Measurements from ENCODE around the gene STK32A.

Gene STK32A

DNA sequence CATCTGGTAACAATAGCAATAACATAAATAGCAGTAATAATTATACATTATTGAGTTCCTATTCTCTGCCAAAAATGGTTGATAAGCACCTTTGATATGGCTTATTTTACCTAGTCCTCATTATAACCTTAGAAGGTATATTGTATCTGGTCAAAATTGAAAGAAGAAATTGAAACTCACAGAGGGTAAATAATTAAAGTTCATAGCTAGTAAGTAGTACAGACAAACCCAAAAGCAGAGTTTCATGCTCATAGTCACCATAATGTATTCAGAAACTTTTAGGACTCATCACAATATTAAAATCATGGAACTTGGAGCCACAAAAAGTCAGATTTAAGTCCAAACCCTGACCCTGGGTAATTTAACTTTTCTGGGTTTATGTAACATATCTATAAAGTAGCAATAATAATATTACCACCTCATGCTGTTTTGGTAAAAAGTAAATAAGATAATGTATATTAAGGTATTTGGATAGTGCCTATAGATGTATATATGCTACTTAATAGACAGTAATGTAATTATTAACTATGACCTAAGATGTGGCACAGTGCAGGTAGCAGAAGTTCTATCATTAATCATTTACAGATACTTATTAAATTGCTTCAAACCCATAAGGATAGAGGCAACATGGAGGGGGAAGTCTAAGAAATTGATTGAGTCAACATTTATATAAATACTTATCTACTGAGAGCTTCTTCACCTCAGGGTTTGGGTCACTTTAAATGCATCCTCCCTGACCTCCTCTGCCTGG is 32.4 kb downstream of the STK32A start:
- no peak for DNase-seq

DNA sequence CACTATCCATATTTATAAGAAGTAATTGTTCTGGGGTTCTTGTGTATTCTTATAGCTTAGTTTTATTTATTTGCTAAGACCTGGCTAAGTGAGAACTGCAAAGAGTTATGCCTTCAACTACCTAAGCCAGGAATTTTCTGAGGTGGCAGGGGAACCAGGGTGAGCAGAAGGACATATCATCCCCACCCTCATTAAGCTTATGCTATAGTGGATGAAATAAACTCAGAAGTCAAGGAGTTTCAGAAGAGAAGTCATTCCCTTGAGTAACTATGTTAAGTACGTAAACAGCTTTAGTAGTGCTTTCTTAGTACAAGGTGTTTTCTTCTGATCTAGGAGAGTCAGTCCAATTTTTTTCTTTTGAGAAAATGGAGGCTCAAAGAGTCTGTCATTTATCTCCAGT is 41.7 kb downstream of the STK32A start:
- DNase-seq, result no peak

DNA sequence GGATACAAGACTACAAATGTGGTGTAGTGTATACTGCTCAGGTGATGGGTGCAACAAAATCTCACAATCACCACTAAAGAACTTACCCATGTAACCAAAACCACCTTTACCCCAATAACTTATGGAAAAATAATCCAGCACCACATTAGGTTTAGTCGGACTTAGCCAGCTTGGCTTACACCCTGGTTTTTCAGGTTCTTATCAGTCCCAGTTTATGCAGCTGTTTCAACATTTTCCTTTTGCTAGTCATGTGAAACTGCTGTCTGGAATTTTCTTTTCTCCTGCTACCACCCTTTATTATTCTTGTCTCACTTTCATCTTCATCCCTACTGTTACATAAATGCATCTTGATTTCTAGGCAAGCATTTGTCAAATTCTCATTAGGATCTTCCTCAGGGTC is 51.5 kb downstream of the STK32A start:
- DNase-seq, result no peak

DNA sequence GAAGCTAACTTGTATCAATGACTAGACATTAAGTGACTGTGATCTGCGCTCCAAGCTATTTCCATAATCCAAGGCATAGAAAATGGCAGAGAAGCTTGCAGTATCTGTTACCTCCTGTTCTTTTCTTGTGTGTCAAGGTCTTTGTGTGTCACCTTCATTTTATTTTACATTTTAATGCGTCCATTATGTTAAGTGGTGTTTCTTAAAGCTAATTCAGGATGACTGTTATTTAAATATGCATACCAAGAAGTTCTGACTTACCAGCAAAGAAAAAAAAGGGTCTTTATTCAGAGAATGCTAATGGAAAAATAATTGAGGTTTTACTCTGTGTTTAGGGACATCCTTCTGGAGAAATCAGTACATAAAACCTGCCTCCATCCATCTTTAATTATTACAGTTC is 52.3 kb downstream of the STK32A start:
- DNase-seq, result no peak

DNA sequence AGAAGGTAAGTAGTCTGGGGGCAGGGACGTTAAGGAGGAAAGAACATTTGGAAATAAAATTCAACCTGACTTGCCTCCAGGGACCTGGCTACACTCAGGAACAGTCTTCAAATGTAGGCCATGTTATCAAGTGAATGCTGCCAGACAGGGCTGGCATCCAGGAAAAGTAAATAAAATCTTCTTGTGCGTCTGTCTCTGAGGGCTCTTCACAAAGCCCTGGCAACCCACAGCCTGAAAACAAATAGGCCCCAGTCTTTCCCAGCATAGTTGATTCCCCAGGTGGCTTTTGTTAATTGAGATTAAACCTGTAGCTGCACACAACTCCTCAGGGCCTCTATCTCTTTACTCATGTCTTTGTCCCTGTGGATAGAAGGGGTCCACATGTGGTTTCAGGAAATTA is 55.4 kb downstream of the STK32A start:
- DNase-seq, result no peak

DNA sequence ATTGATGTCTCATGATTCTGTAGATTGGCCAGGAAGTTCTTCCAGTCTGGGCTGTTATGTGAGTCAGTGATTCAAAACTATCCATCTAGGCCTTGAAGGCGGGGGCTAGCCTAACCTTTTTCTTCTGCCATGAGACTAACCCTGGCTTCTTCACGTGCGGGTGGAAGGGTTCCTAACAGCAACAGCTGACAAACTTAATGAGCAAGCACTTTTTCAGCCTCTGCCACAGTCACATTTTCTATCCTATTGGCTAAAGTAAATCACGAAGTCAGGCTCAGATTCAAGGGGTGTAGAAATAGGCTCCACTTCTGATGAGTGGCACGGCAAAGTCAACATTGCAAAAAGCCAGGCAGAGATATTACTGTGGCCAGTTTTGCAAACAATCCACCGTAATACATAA is 68.4 kb downstream of the STK32A start:
- no peak for DNase-seq

DNA sequence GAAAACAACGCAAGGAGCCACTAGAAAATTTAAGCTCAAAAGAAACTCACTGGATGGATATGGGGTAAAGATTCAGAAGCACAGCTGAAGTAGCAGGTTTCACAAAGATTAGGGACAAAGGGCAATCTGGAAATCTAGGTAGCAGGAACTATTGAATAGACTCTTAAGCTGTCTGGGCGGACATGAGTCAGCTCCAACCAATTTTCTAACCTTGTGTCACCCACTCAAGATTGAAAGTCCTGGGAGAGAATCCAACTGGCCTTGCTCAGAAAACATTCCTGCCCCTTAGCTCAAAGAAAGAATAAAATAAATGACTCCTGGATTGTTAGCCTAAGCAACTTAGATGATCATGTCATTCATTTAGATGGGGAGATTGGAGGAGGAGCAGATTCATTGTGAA is 69.2 kb downstream of the STK32A start:
- no peak for DNase-seq

DNA sequence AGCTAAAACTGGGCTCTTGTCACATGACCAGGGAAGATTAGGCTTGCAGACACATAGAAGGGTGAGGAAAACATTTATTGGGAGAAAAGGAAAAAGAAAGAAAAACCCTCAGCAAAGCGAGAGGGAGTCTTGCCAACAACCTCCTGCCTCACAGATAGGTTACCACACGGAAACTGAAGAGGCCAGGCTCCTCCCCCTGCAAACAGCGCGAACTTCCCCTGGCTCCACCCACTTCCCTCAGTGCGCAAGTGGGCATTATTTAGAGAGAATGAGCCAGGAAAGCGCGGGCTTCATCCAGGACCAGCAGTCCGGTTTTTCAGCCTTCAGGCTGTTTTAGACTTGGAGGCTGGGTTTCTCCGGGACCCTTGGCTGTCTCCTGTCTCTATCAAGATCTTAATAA is 70.3 kb downstream of the STK32A start:
- DNase-seq, result no peak

DNA sequence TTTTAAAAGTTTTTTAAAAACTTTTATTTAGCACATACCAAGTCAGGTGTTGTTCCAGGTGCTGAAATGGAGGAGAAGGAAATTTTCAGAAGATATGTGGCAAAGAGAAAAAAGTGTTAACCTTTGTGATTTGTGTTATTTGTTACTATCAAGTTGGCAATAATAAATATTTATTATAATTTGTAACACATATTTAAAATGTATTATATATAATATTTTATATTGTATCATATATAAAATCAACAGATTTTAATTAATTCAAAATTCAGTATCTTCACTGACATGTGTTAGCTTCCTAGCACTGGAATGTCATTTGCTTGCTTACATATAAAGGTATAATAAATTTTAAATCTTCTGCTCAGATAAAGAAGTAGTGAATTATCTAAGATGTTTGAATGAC is 71.5 kb downstream of the STK32A start:
- DNase-seq, result no peak

DNA sequence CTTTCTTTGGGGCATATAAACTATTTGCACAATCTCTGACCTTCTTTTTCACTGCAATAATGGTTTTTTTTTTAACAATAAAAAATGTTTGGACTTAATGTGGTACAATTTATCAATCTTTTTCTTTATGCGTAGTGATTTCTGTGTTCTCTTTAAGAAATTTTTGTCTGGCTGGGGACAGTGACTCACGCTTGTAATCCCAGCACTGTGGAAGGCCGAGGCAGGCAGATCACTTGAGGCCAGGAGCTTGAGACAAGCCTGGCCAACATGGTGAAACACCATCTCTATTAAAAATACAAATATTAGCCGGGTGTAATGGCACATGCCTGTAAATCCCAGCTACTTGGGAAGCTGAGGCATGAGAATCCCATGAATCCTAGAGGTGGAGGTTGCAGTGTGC is 72.3 kb downstream of the STK32A start:
- DNase-seq, result no peak

DNA sequence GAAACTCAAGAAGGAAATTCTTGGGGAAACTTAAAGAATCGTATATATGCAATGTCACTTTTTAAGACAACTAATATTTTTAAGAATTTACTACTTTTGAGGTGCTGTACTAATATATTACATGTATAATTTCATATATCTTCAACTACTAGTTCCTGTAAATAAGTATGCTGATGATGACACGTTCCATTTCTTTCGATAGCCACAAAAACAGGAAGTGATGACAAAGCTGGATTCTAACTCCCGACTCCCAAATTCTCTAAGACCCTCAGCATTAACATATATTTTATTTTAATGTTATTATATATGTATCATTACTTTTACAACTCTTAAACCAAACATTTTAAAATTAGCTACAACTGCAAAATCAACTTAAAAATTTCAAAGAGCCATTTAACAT is 74.8 kb downstream of the STK32A start:
- no peak for DNase-seq

DNA sequence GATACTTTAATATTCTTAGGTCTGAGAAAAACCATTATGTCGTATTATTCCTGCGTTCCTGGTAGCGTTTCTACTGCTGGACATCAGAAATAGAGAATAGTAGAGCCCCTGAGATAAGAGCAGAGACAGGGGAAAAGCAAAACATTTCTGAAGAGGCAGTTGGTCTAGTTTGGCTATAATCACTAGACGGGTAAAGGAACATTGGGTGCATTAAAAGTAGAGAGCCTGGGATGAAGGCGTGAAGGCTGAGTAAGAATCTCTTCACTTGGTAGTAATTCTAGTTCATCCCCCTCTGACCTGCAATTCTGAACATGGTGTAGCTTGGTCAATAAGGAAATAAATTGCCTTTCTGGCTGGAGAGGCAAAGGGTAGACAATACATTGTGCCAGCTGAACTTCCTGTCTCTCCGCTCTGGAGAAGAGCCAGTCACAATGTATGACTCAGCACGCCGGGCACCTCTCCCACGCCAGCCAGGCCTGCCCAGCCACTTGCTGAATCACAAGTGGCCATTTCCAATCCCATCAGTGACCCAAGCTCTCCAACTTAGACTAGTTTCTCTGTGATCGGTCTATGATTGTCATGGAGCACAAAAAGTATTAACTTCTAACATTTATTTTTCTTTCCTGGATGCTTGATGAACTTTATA is 75.4 kb downstream of the STK32A start:
- DNase-seq, result no peak

DNA sequence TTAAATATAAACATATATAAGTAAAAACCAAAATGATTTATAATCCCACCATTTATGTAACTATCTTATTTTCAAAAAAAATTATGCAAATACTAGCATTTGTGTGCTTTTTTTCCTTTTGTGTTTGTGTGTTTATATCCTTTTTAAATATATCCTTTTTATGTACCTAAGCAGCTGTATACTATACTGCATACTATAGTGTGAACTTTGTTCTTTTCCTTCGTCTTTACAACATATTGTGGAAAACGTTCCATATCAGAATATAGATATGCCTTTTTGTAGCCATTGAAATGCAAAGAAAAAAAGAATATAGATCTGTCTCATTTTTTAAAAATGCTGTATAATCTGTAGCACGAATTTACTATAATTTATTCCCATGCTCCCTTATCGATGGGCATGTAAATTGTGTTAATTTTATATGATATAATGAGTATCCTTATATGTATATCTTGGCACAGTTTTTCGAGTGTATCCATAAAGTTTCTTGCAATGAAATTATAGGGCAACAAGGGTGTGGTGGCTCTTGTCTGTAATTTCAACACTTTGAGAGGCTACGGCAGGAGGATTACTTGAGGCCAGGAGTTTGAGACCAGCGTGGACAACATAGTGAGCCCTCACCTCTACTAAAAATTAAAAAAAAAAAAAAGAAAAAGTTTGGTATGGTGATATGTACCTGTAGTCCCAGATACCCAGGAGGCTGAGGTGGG is 83.3 kb downstream of the STK32A start:
- DNase-seq, result no peak

DNA sequence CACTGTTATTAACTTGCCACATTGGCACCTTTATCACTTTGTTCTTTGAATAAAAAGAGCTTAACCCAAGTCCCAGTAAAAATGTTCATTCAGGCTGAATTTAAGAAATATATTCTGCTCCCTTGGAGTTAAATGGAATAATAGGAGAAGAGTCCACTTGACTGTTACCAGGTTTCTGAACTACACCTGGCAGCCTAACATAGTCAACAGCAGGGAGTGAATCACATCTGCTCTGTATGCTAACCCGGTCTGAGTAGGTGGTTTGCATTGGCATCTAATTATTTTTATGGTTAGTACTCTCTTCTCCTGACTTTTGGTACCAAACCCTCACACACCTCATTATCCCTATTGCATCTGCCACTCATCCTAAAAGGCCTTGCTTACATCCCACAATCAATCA is 86.7 kb downstream of the STK32A start:
- DNase-seq, result no peak

DNA sequence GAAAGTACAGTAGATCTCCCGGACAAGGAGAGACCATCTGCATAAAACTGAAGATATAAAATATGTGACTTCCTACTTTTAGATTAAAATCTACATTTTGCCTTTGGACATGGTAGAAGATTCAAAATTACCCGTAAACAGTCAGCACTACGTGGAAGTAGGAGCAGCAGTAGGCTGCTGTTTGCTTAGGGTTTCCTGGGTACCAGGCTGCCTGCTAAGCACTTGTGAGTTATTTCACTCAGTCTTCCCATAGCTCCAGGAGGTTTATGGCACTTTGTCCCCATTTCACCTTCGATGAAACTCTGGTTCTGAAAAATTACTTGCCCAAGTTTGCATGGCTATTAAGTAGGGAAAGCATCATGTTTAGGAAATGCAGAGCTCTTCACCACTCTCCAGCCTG is 92.6 kb downstream of the STK32A start:
- no peak for DNase-seq

DNA sequence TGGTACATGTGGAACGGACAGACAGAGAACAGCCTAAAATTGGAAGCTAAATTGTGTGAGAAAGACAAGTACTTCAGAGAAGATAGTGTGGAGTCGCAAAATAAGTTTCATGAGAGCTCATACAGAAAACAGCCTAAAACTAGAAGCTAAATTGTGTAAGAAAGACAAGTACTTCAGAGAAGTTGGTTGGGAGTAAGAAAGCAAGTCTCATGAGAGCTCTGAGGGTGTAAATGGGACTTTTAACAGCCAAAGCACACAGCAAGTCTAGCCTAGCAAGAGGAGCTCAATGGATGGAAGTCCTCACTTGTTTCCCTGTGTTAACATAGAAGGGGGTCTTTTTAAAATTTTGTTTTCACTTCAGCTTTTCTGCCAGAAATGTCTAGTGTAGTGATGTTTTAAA is 93.1 kb downstream of the STK32A start:
- no peak for DNase-seq

DNA sequence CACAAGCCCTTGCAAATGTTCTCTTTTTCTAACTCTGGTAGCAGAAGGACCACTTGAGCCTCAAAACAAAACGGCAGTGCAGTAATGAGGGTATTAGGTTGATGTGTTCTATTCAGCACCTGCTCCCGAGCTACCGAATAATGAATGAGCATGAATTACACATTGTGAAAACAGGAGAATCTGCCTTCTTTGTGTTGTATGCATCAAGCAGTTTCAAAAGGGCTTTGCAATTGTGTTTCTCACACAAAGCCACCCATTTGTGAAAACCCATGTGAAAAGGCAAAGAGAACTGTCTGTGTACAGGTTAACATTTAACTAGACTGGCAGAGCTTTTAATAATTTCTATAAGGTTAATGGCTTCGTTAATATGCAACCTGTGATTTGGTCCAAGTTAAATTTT is 97.8 kb downstream of the STK32A start:
- no peak for DNase-seq

DNA sequence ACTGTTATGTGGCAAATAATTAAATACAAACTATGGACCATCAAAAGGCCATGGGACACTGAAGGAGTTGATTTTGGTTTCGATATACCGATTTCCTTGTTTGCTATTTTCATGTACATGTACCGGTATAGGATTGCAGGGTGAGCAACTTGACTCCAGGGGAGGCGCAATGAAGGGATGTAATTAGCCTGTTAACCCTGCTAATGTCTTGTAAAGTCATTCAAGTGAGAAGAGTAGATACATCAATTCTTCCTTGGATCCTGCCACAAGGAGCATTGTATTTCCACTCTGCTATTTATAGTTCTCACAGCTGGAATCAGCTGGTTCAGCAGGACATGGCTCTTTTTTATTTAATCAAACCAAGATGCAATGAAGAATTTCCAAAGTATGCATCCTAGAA is 102.0 kb downstream of the STK32A start:
- DNase-seq, result no peak

DNA sequence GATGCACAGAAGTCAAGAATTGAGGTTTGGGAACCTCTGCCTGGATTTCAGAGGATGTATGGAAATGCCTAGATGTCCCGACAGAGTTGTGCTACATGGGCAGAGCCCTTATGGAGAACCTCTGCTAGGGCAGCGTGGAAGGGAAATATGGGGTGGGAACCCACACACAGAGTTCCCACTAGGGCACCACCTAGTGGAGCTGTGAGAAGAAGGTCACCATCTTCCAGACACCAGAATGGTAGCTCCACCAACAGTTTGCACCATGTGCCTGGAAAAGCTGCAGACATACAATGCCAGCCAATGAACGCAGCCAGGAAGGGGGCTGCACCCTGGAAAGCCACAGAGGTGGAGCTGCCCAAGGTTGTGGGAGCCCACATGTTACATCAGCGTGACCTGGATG is 104.5 kb downstream of the STK32A start:
- no peak for DNase-seq

DNA sequence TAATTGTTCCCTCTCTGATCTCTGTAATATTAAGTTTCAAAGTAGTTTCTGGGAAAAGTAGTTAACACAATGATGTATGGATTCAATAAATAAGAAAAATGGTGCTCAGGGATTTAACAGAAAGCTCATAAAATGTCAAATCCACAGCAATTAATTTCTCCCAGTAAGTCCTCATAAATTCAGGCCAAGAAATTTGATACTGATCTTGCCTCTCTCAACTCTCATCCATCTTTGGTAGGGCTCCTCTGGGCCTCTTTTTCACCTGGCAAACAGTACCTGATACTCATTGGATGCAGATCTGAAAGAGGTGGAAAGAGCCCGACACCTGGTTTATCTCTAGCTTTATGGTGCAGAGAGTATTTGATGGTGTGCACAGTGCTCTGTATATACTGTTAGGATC is 106.1 kb downstream of the STK32A start:
- no peak for DNase-seq

DNA sequence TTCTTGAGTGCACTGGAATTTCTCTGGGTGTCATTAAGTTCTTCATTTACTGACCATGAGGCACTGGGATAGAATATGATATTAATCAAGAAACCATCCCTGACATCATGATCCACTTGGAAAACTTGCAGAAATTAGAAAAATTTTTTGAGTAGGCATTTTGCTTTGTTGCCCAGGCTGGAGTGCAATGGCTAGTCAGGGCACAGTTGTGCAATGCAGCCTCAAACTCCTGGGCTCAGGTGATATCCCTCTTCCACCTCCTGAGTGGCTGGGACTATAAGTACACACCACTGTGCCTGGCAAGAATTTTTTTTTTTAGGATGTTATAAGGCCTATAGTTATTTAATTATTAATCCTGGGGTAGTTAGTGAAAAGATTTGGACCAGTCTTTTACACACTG is 106.5 kb downstream of the STK32A start:
- no peak for DNase-seq

DNA sequence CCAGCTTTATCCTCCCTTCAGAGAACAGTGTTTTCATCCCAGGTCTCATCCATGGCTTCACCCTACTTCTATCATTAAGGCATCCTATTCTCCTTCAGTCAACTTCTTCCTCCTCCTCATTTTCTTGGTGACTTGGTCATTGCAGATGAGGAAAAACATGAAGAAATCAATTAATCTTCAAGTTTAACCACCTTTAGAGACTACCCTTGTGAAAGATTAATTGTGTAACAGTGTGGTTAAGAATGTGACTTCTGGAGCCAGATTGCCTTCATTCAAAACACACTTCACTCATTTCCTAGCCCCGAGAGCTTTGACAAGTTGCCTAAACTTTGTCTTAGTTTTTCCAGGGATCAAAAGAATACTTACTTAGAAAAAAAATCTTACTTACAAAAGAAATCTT is 110.0 kb downstream of the STK32A start:
- DNase-seq, result no peak

DNA sequence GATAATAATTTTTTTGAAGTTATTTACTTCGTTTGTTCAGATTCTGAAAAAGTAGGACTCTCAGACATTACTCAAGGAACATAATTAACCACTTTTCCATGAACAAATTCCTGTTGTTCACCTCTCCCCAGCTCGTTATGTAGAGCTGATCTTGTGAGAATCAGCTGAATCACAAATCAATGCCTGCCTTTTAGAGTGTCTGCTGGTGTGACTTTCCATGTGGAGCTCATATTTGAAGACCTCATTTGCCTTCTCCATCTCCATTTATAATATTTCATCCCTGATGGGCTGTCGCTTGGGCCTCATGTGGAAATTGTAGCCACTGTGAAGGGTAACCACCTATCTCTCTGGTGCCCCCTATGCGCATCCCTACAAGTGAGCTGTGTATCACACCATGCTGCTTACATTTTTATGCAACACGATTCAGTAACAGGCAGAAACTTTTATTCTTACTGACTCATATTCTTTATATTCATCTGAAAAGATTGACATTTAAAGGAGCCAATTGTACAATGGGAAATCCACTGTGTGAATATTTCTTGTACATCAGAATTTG is 111.3 kb downstream of the STK32A start:
- no peak for DNase-seq

DNA sequence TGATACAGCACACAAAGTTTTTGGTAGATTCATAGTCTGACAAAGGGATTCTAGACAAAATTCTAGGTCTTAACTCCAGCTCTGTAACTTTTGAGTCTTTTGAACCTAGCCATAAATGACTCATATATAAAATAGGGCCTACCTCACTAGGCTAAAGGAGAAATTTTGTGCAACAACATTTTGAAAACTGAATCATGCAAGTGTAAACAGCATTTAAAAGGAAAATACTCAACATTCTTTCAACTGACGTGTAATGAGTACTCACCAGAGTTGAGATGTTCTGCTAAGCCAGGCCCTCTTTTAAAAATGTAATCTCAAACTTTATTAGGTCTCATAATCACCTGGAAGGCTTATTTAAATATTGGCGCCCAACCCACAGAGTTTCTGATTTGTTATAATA is 113.2 kb downstream of the STK32A start:
- DNase-seq, result no peak

Measured in activated effector memory CD4-positive, alpha-beta T cell treated with Interleukin-2 at 50 U/mL for 16 hours (primary cell).